ENCODE results near the gene CD72.
"Not testable (repeated sequence)": the region's sequence is repeated elsewhere in the genome, so short reads cannot be mapped to it uniquely, and the experiment has no call there.

Gene CD72

GRCh38 chr9:35615981-35616680 is 2.1 kb downstream of the CD72 start:
- no peak for DNase-seq

- DNase-seq = no peak
Measured at GRCh38 chr9:35612843-35613242, 5.4 kb downstream of the CD72 start.

DNA sequence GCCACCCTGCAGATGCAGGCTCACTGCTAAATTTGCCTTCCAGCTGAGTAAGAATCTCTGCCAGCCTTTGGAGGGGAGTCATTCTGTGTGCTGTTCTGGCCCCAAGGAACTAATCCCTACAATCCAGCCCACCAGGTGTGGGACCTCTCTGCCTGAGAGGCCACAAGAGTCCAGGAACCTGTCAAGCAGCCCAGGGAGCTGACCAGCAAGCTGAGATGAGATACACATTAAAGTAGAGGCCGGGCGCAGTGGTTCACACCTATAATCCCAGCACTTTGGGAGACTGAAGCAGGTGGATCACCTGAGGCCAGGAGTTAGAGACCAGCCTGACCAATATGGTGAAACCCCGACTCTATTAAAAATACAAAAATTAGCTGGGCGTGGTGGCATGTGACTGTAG is 6.1 kb downstream of the CD72 start:
- DNase-seq = not testable (repeated sequence)

DNA sequence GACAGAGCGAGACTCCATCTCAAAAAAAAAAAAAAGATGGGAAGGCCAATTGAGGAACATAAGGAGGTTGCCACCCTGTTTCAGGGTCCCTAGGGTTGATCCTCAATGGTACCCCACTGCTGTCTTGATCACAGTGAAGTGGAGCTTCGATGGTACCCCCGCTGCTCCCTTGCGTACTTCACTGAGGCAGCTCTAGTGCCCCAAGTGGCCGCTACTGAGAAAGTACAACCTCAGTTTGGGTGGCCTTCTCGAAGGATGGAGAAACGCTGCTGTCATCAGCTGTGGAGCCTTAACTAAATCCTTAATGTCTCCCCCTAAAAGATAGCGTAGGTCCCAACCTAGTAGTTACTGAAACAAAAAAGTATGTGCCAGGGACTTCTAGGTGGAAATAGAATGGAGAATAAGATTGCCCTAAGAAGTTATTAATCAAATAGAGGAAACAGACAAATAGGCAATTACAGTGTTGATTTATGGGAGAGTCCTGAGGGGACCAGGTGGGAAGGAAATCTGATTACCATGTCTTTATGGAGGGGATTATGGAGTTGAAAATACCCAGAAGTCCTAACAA is 6.9 kb downstream of the CD72 start:
- peak; percentile 70 for DNase-seq

GRCh38 chr9:35609820-35610163 is 8.4 kb downstream of the CD72 start:
- no peak for DNase-seq

- DNase-seq = no peak
Measured at GRCh38 chr9:35609001-35609819, 9.0 kb downstream of the CD72 start.

DNA sequence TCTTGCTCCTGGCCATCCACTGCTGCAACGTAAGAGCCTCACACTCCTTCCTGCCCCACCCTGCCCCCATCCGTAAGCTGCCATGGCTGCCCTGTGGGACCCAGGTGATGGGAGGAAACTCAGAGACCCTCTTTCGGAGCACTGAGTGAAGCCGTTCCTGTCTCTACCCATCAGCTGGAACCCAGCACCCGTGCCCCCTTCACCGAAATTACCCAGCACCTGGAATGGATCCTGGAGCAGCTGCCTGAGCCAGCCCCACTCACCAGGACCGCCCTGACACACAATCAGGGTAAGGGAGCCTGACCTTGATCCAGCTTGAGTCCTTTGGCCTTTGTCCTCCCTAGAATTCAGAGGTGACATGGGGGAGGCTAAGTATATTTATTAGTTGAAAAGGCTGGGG is 10.0 kb downstream of the CD72 start:
- DNase-seq = no peak

GRCh38 chr9:35606726-35607125 is 11.5 kb downstream of the CD72 start:
- DNase-seq = no peak

DNA sequence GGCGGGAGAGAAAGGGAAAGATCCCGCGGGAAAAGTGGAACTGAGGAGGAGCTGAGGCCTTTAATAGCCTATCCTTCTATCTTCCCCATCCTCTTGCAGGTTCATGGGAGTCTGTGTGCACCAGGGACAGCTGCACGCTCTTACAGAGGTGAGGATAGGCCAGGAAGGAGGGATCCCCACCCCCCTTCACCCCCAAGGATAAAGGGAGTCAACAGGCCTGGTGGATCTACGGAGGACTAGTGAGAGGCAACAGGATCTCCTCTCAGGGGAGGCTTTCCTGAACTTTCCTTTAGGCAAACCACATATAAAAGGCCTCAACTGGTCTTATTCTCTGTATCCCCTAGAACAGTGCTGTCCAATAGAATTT is 12.1 kb downstream of the CD72 start:
- DNase-seq = no peak

- peak; percentile 46 for DNase-seq
Measured at GRCh38 chr9:35605351-35606137, 12.7 kb downstream of the CD72 start.

GRCh38 chr9:35604578-35605350 is 13.4 kb downstream of the CD72 start, which contains the start of gene TESK1:
Gene TESK1 (plus strand): TSS chr9:35605262. CDS start chr9:35605620, 358 bp downstream.
- DNase-seq = peak; percentile 90

DNA sequence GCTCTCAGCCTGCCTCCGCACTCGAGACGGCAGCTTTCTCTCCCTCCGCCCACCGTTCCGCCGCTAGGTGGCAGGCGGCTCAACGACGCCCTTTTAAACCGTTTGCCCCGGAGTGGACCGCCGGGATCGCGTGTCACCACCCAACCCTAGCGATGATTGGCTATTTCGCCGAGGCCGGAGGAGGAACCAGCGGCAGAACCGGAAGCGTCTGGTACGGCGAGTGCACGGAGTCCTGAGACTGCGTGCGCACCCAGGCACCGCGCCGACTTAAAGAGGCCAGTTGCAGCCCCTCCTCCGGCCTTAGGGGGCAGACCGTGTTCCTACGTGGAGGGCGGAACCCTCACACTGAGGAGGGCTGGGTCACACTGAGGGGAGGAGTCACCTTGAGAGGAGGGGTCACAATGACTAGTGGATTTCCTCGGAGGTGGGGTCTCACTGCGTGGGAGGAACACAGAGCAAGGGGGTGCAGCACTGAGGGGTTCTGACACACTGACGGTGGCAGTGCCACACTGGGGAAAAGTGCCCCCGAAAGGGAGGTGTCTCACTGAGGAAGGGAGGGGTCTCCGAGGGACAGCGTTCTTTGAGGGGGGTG is 14.1 kb downstream of the CD72 start:
- DNase-seq = peak; percentile 100

- DNase-seq = peak; percentile 50
Measured at GRCh38 chr9:35603506-35603985, 14.7 kb downstream of the CD72 start.

- peak; percentile 26 for DNase-seq
Measured at GRCh38 chr9:35599763-35600604, 18.2 kb downstream of the CD72 start.

- no peak for DNase-seq
Measured at GRCh38 chr9:35598866-35599590, 19.2 kb downstream of the CD72 start.

GRCh38 chr9:35596907-35597306 is 21.3 kb downstream of the CD72 start:
- not testable (repeated sequence) for DNase-seq

DNA sequence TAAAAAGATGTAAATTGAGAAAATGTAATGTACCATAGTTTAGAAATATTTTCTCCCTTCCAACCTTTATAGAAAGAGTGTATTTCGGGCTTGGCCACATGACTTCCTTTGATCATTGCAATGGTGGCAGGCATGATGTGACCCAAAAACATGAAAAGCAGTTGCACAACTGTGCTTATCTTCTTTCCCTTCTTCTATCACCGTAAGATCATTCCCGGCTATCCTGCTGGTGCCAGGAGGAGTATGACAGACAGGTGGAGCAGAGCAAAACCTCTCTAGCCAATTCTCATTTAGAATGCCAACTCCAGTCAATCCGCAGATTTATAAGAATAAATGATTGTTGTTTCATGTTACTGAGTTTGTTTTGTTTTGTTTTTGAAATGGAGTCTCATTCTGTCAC is 23.7 kb downstream of the CD72 start:
- no peak for DNase-seq

- no peak for DNase-seq
Measured at GRCh38 chr9:35593581-35593980, 24.6 kb downstream of the CD72 start.

DNA sequence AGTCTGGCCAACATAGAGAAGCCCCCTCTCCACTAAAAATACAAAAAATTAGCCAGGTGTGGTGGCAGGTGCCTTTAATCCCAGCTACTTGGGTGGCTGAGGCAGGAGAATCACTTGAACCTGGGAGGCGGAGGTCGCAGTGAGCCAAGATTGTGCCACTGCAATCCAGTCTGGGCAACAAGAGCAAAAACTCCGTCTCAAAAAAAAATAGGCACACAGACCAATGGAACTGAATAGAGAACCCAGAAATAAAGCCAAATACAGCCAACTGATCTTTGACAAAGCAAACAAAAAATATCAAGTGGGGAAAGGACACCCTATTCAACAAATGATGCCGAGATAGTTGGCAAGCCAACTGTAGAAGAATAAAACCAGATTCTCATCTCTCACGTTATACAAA is 29.7 kb downstream of the CD72 start:
- not testable (repeated sequence) for DNase-seq

- not testable (repeated sequence) for DNase-seq
Measured at GRCh38 chr9:35584681-35585080, 33.5 kb downstream of the CD72 start.

Data from activated CD4-positive, alpha-beta T cell treated with anti-CD3 and anti-CD28 coated beads for 48 hours (primary cell).